Natural killer cell (primary cell): ENCODE measurements around the gene IGF2. TPM values are rescaled to one million over a fixed set of nuclear protein-coding genes. Genes with fewer than 3 reads are reported as not detected.

Source experiments
- ATAC-seq, 3 donors: fragments of 150-1000 bp in 2 of 3; fragments of 200-7000 bp in 1 of 3; cut with Tn5 transposase; 1 replicate in 1 of 3; 2 replicates in 2 of 3; pipeline ENCODE4 v1.10.0; 2021; ENCODE audit warnings: mild to moderate bottlenecking in 2 of 3, moderate library complexity in 2 of 3
- DNase-seq, 2 donors: peaks; one replicate each; pipeline versions ENCODE4 v3.0.0 to v3.0.0-alpha.2; 2013 to 2021; ENCODE audit warnings: mixed read lengths in 1 of 2
- H3K27ac ChIP-seq: one replicate; pipeline ENCODE4 v1.5.1; 2013; ENCODE audit warnings: mild to moderate bottlenecking, low read length
- H3K27me3 ChIP-seq: one replicate; pipeline ENCODE4 v1.6.1; 2013; ENCODE audit warnings: low read length; ENCODE audit not compliant: control insufficient read depth, insufficient read depth
- H3K36me3 ChIP-seq: one replicate; pipeline ENCODE4 v1.6.1; 2013; ENCODE audit warnings: low read length; ENCODE audit not compliant: control insufficient read depth, insufficient read depth
- H3K4me1 ChIP-seq: one replicate; pipeline ENCODE4 v1.6.1; 2013; ENCODE audit warnings: low read length; ENCODE audit not compliant: control insufficient read depth, insufficient read depth
- H3K4me3 ChIP-seq: one replicate; pipeline ENCODE4 v1.5.1; 2013; ENCODE audit warnings: low read length
- H3K9me3 ChIP-seq: one replicate; pipeline ENCODE4 v1.6.1; 2013; ENCODE audit warnings: low read length; ENCODE audit not compliant: control insufficient read depth, insufficient read depth
- H3K27ac Mint-ChIP-seq, 2 donors: one replicate each; pipeline ENCODE4 v1.8.0; 2022; ENCODE audit warnings: mild to moderate bottlenecking in 2 of 2, mixed read lengths in 2 of 2, moderate library complexity in 1 of 2
- H3K27me3 Mint-ChIP-seq, 2 donors: one replicate each; pipeline ENCODE4 v1.8.0; 2022; ENCODE audit warnings: low read depth in 2 of 2, mixed read lengths in 2 of 2
- H3K36me3 Mint-ChIP-seq: one replicate; pipeline ENCODE4 v1.8.0; 2022; ENCODE audit warnings: mixed read lengths
- H3K4me1 Mint-ChIP-seq, 2 donors: one replicate each; pipeline ENCODE4 v1.8.0; 2022; ENCODE audit warnings: mixed read lengths in 2 of 2
- H3K4me3 Mint-ChIP-seq: one replicate; pipeline ENCODE4 v1.8.0; 2022; ENCODE audit warnings: mild to moderate bottlenecking, moderate library complexity, mixed read lengths
- H3K9me3 Mint-ChIP-seq, 2 donors: one replicate each; pipeline ENCODE4 v1.8.0; 2022; ENCODE audit warnings: mixed read lengths in 2 of 2
- WGBS: methylation state at CpG from one replicate; pipeline ENCODE4 v1.1.7; 2013; ENCODE audit warnings: missing lambda C conversion rate; ENCODE audit not compliant: insufficient coverage; 5-methylcytosine and 5-hydroxymethylcytosine counted together
- intact Hi-C: fragments of 100-400 bp; cut with micrococcal nuclease; formaldehyde crosslinking; loops from one replicate; pipeline ENCODE4 v1.14.2; 2022
- total RNA-seq, 4 donors: library from RNA; stranded (reverse); fragments of 120-200 nt in 1 of 4; gene quantifications; one replicate each; pipeline versions ENCODE4 v1.2.3 to v1.2.4, GENCODE V29; 2013 to 2022
- TF ChIP-seq, protein P1 (sequence below): fragments of 200-600 bp; IDR thresholded peaks from one replicate; pipeline ENCODE4 v1.8.0; 2022; ENCODE audit warnings: antibody characterized with exemption

IGF2 gene
- total RNA-seq, 3 donors from 2014 or later (not counting 1 experiment from before 2014, with no cell fraction given) = not detected

DNA sequence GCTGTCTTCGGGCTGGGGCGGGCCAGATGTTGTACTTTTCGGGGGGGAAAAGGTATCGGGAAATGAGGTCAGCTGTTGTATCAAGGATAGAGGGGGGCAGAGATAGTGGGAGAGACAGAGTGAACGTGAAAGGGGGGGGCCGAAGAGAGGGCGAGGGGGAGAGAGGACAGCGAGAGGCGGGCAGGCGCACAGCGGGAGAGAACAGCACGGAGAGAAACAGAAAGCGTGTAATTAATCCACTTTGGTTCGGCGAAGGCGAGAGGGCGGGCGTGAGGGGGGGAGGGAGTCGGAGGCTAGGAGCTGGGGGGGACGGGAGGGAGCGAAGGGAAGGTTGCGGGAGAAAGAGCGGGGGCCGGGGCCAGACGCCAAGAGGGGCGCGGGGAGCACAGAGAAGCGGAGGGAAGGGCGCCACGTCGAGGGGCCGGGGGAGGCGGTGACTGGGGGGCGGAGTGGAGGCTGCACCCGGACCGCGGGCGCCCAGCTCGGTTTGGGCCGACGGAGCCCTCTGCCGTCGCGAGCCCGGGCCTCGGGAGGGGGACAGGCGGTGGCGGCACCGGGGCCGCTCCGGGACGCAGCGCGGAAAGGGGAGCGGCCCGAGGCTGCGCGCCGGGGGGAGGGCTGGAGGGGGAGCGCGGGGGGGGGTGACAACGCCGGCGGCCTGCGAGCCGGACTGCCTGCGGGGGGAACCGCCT, 612 bp downstream of the IGF2 start:
- 3% methylated on average over 68 of the region's 68 CpGs for WGBS
- TF ChIP-seq, protein P1, sequence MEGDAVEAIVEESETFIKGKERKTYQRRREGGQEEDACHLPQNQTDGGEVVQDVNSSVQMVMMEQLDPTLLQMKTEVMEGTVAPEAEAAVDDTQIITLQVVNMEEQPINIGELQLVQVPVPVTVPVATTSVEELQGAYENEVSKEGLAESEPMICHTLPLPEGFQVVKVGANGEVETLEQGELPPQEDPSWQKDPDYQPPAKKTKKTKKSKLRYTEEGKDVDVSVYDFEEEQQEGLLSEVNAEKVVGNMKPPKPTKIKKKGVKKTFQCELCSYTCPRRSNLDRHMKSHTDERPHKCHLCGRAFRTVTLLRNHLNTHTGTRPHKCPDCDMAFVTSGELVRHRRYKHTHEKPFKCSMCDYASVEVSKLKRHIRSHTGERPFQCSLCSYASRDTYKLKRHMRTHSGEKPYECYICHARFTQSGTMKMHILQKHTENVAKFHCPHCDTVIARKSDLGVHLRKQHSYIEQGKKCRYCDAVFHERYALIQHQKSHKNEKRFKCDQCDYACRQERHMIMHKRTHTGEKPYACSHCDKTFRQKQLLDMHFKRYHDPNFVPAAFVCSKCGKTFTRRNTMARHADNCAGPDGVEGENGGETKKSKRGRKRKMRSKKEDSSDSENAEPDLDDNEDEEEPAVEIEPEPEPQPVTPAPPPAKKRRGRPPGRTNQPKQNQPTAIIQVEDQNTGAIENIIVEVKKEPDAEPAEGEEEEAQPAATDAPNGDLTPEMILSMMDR = no peak
- Mint-ChIP-seq H3K4me3 (peak overlapping the region; percentile 88), H3K9me3 (no peaks in the 10 kb centered on the region), H3K27ac (no peak overlapping the region), H3K36me3 (no peaks in the 10 kb centered on the region), H3K4me1 (peaks cover 0 to 11% of the 10 kb centered on the region in 2 donors), H3K27me3 (peaks cover 47 to 56% of the 10 kb centered on the region in 2 donors)
- intact Hi-C loops = no loop called here
- peaks cover 32% of the 10 kb centered on the region for H3K27me3 ChIP-seq
- peak in 2 of 3 donors; percentile 53 to 56 for ATAC-seq
- H3K4me3 ChIP-seq = no peak overlapping the region
- DNase-seq = peak in 1 of 2 donors; percentile 30
- peaks cover 13% of the 10 kb centered on the region for H3K4me1 ChIP-seq
- H3K9me3 ChIP-seq = no peaks in the 10 kb centered on the region
- H3K27ac ChIP-seq = no peak overlapping the region
- no peaks in the 10 kb centered on the region for H3K36me3 ChIP-seq

DNA sequence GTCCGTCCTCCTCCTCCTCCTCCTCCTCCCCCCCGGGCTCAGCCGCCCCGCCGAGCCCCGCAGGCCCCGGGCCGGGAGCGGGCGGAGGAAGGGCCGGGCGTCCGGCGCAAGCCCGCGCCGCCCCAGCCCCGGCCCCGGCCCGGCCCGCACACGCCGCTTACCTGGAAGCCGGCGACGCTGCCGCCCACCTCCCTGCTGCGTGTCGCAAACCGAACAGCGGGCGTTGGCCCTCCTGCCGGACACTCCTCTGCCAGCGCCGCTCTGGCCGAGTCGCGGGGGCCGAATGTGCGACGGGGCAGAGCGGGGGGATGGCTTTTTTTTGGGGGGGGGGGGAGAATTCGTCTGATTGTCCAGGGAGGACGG, 1.1 kb downstream of the IGF2 start:
- 2% methylated on average over 43 of the region's 44 CpGs for WGBS
- Mint-ChIP-seq H3K4me3 (peak overlapping the region; percentile 88), H3K9me3 (no peaks in the 10 kb centered on the region), H3K27me3 (peaks cover 47 to 57% of the 10 kb centered on the region in 2 donors), H3K4me1 (peaks cover 0 to 11% of the 10 kb centered on the region in 2 donors), H3K27ac (no peak overlapping the region), H3K36me3 (no peaks in the 10 kb centered on the region)
- Histone ChIP-seq H3K36me3 (no peaks in the 10 kb centered on the region), H3K9me3 (no peaks in the 10 kb centered on the region), H3K4me1 (peaks cover 13% of the 10 kb centered on the region), H3K27ac (no peak overlapping the region), H3K27me3 (peaks cover 32% of the 10 kb centered on the region), H3K4me3 (no peak overlapping the region)
- TF ChIP-seq, protein P1 = no peak
- ATAC-seq (no peak), DNase-seq (no peak)
- intact Hi-C loops = no loop called here

DNA sequence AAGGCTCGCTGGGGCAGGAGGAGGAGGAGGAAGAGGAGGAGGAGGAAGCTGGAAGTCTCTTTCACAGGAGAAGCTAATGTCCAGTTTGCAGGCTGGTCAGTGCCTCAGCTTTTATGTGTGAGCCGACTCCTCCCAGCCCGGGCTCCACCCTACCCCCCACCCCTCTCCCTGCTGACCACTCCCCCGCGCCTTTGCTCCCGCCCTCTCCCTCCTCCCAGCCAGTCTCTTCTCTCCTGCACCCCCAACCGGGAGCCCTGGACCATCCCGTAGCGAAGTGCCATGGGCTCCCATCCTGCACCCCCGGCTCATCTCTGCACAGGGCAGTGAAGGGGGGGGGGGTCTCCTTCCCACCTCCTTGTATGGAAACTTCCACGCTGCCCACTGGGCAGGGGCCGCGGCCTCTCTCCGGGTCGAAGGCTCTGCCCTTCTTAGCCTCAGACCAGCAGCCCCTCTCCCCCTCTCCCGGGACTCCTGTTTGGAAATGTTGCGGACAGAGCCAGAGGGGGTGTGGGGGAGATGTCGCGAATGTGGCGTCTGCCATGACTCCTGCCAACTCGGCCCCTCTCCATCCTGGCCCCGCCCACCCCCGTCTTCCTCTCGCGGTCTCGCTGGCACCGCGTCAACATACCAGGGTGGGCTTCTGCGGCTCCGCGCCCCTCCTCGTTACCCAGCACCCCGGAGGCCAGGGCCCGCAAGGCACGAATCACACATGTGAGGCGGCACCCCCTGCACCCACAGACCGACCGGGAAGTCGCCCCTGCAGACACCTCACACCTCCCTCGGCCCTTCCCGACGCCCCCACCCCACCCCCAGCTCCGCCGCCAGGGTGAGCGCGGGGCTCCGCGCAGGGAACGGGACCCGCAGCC, 1.8 kb downstream of the IGF2 start:
- no peaks in the 10 kb centered on the region for H3K9me3 ChIP-seq
- Mint-ChIP-seq H3K4me3 (no peak overlapping the region), H3K27ac (no peak overlapping the region), H3K36me3 (no peaks in the 10 kb centered on the region), H3K27me3 (peaks cover 43 to 53% of the 10 kb centered on the region in 2 donors), H3K4me1 (peaks cover 0 to 11% of the 10 kb centered on the region in 2 donors), H3K9me3 (no peaks in the 10 kb centered on the region)
- H3K36me3 ChIP-seq = no peaks in the 10 kb centered on the region
- DNase-seq (no peak), ATAC-seq (no peak)
- H3K4me3 ChIP-seq = no peak overlapping the region
- TF ChIP-seq, protein P1 = no peak
- intact Hi-C loops = no loop called here
- peaks cover 13% of the 10 kb centered on the region for H3K4me1 ChIP-seq
- H3K27ac ChIP-seq = no peak overlapping the region
- peaks cover 26% of the 10 kb centered on the region for H3K27me3 ChIP-seq
- 2% methylated on average over 40 of the region's 50 CpGs for WGBS
